Hepatocyte (in vitro differentiated cells): ENCODE results near the gene C3orf49. TPM values are rescaled to one million over a fixed set of nuclear protein-coding genes. Genes with fewer than 3 reads are reported as not detected.

Experiments used
- DNase-seq: peaks from one replicate; pipeline ENCODE4 v3.0.0-alpha.2; 2016; ENCODE audit warnings: low spot score
- H2AFZ ChIP-seq: fragments of 200-600 bp; sonication (generic); 2 replicates; pipeline ENCODE4 v1.6.0; 2016; ENCODE audit warnings: antibody characterized with exemption, mild to moderate bottlenecking
- H3K27ac ChIP-seq: fragments of 200-600 bp; sonication (generic); 2 replicates; pipeline ENCODE4 v1.5.1; 2016; ENCODE audit warnings: mild to moderate bottlenecking
- H3K27me3 ChIP-seq: fragments of 200-600 bp; sonication (generic); 2 replicates; pipeline ENCODE4 v1.6.1; 2016
- H3K36me3 ChIP-seq: fragments of 200-600 bp; sonication (generic); replicated peaks from 2 replicates; pipeline ENCODE4 v1.5.1; 2016; ENCODE audit warnings: low read depth; ENCODE audit not compliant: insufficient read depth
- H3K4me1 ChIP-seq: fragments of 200-600 bp; sonication (generic); 2 replicates; pipeline ENCODE4 v1.5.1; 2016; ENCODE audit warnings: mild to moderate bottlenecking, moderate library complexity; ENCODE audit not compliant: insufficient read depth
- H3K4me2 ChIP-seq: fragments of 200-600 bp; sonication (generic); 2 replicates; pipeline ENCODE4 v1.6.0; 2016
- H3K4me3 ChIP-seq: fragments of 200-600 bp; sonication (generic); 2 replicates; pipeline ENCODE4 v1.5.1; 2016; ENCODE audit warnings: mild to moderate bottlenecking
- H3K79me2 ChIP-seq: fragments of 200-600 bp; sonication (generic); 2 replicates; pipeline ENCODE4 v1.6.0; 2017; ENCODE audit warnings: mild to moderate bottlenecking
- H3K9me2 ChIP-seq: fragments of 200-600 bp; sonication (generic); replicated peaks from 2 replicates; pipeline ENCODE4 v1.6.0; 2017; ENCODE audit warnings: mild to moderate bottlenecking; ENCODE audit not compliant: insufficient read depth
- H3K9me3 ChIP-seq: fragments of 200-600 bp; sonication (generic); 2 replicates; pipeline ENCODE4 v1.5.1; 2016; ENCODE audit warnings: low read depth, mild to moderate bottlenecking
- H4K20me1 ChIP-seq: fragments of 200-600 bp; sonication (generic); 2 replicates; pipeline ENCODE4 v1.6.0; 2016; ENCODE audit warnings: mild to moderate bottlenecking; ENCODE audit not compliant: insufficient read depth, poor library complexity, severe bottlenecking
- CTCF ChIP-seq: fragments of 200-600 bp; sonication (generic); IDR thresholded peaks from 2 replicates; pipeline ENCODE4 v1.5.1; 2016; ENCODE audit warnings: antibody characterized with exemption, mild to moderate bottlenecking; ENCODE audit not compliant: poor library complexity
- EZH2 ChIP-seq: fragments of 200-600 bp; sonication (generic); IDR thresholded peaks from 2 replicates; pipeline ENCODE4 v1.6.1; 2016; ENCODE audit warnings: antibody characterized with exemption, mild to moderate bottlenecking, borderline replicate concordance
- EZH2phosphoT487 ChIP-seq: fragments of 200-600 bp; sonication (generic); IDR thresholded peaks from one replicate; pipeline ENCODE4 v1.6.1; 2018; ENCODE audit warnings: antibody characterized with exemption, mild to moderate bottlenecking, low read depth, moderate library complexity; ENCODE audit not compliant: unreplicated experiment, severe bottlenecking
- WGBS: methylation state at CpG from one replicate; pipeline ENCODE4 v1.1.6; 2016; ENCODE audit warnings: low lambda C conversion rate; ENCODE audit errors: missing lambda C conversion rate; 5-methylcytosine and 5-hydroxymethylcytosine counted together
- polyA plus RNA-seq: library from polyadenylated mRNA; unstranded; fragments of >200 nt; fragmentation: Nextera tagmentation; extraction: Ambion mirVana; gene quantifications from 2 replicates; pipeline ENCODE4 v1.2.1, GENCODE V29; 2016
- total RNA-seq: library from RNA; depleted of rRNA; stranded (reverse); fragments of >200 nt; gene quantifications from 2 replicates; pipeline ENCODE4 v1.2.3, GENCODE V29; 2014

Gene C3orf49
- total and polyA plus RNA-seq, 2 experiments from 2014 or later, result 0.11 TPM; not detected in 1

- no peak for DNase-seq
- Histone ChIP-seq H3K9me2 (no peaks in the 10 kb centered on the region), H3K36me3 (no peaks in the 10 kb centered on the region), H3K27ac (no peak overlapping the region), H3K27me3 (no peaks in the 10 kb centered on the region), H3K4me3 (no peak overlapping the region), H3K4me2 (no peak overlapping the region), H4K20me1 (no peaks in the 10 kb centered on the region), H3K79me2 (peaks cover 95% of the 10 kb centered on the region), H3K4me1 (no peaks in the 10 kb centered on the region), H3K9me3 (no peaks in the 10 kb centered on the region), H2AFZ (no peak overlapping the region)
- WGBS, result 93% methylated on average over 3 of the region's 3 CpGs
- no peak for TF ChIP-seq EZH2phosphoT487
- TF ChIP-seq EZH2, result no peak
- no peak for TF ChIP-seq CTCF
These were observed 51.0 kb downstream of the C3orf49 start for GRCh38 chr3:63869940-63870614.

GRCh38 chr3:63870615-63871005 lies 51.5 kb downstream of the C3orf49 start:
- Histone ChIP-seq H3K9me3 (no peaks in the 10 kb centered on the region), H3K79me2 (peaks cover 94% of the 10 kb centered on the region), H3K9me2 (no peaks in the 10 kb centered on the region), H3K4me2 (no peak overlapping the region), H3K36me3 (no peaks in the 10 kb centered on the region), H3K4me3 (no peak overlapping the region), H3K27me3 (no peaks in the 10 kb centered on the region), H4K20me1 (peaks cover 5% of the 10 kb centered on the region), H3K4me1 (peaks cover 3% of the 10 kb centered on the region), H2AFZ (no peak overlapping the region), H3K27ac (no peak overlapping the region)
- 65% methylated on average over 2 of the region's 2 CpGs for WGBS
- no peak for DNase-seq
- no peak for TF ChIP-seq CTCF
- no peak for TF ChIP-seq EZH2
- no peak for TF ChIP-seq EZH2phosphoT487

GRCh38 chr3:63872135-63872924 lies 53.2 kb downstream of the C3orf49 start:
- Histone ChIP-seq H3K4me3 (no peak overlapping the region), H3K9me3 (no peaks in the 10 kb centered on the region), H3K9me2 (no peaks in the 10 kb centered on the region), H3K36me3 (no peaks in the 10 kb centered on the region), H3K27me3 (no peaks in the 10 kb centered on the region), H3K4me1 (peaks cover 14% of the 10 kb centered on the region), H3K4me2 (no peak overlapping the region), H3K27ac (no peak overlapping the region), H4K20me1 (peaks cover 15% of the 10 kb centered on the region), H2AFZ (no peak overlapping the region), H3K79me2 (peaks cover 94% of the 10 kb centered on the region)
- no peak for DNase-seq
- 85% methylated on average over 2 of the region's 2 CpGs for WGBS
- TF ChIP-seq EZH2 (no peak), EZH2phosphoT487 (no peak), CTCF (no peak)
